AG20443 (cell line): ENCODE data around the gene UFSP2.

Experiments
- DNase-seq: peaks from one replicate; pipeline ENCODE4 v3.0.0; 2012; ENCODE audit warnings: low spot score, mixed read lengths

The UFSP2 gene

DNA sequence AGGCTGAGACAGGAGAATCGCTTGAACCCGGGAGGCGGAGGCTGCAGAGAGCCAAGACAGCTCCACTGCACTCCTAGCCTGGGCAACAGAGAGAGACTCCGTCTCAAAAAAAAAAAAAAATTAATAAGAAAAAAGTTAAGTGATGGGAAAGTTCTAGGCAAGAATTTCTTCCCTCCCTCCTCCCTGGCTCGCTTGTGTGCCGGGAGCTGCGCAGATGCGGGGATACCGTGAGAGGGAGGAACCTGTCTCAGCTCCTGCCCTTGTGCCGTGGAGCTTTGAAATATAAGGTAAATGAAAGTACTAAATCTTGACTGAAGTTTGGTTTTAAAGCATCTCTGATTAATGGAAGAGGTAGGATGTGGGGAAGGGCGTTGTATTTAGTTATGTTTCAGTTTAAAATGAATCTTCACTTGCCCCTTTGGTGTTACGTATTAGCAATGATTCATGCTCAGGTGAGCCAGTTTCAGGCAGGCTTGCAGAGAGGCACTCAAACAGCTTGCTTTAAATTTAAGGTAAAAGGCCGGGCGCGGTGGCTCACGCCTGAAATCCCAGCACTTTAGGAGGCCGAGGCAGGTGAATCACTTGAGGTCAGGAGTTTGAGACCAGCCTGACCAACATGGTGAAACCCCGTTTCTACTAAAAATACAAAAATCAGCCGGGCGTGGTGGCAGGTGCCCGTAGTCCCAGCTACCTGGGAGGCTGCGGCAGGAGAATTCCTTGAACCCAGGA lies 1.4 kb upstream of the UFSP2 start:
- DNase-seq = no peak

DNA sequence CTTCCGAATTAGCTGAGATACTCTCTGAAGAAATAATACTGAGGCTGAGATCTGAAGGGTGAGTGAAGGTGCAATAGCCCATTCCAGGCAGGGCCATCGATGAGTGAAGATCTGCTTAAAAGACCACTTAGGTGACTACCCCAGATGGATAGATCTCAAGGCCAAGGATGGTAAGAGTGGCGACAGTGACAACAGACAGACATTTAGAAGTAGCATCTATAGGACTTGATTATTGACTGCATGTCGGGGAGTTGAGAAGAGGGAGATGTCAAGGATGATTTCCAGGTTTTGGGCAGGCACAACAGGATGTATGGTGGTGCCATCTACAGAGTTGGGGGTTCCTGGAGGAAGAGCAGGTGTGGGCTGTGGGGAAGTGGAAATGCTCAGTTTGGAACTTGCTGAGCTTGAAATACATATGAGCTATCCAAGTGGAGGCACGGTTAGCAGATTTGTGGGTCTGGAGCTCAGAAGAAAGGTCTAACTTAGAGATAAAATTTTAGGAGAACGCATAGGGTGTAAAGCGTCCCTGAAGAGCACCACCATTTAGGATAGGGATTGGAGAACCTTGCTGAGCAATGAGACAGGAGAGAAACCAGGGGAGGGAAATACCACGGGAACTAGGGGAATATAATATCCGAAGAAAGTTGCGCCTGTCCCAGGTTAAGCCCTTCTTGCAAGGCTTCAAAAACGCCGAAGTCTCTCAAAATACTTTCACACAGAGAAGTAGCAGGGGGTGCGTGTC lies 688 bp downstream of the UFSP2 start:
- no peak for DNase-seq

DNA sequence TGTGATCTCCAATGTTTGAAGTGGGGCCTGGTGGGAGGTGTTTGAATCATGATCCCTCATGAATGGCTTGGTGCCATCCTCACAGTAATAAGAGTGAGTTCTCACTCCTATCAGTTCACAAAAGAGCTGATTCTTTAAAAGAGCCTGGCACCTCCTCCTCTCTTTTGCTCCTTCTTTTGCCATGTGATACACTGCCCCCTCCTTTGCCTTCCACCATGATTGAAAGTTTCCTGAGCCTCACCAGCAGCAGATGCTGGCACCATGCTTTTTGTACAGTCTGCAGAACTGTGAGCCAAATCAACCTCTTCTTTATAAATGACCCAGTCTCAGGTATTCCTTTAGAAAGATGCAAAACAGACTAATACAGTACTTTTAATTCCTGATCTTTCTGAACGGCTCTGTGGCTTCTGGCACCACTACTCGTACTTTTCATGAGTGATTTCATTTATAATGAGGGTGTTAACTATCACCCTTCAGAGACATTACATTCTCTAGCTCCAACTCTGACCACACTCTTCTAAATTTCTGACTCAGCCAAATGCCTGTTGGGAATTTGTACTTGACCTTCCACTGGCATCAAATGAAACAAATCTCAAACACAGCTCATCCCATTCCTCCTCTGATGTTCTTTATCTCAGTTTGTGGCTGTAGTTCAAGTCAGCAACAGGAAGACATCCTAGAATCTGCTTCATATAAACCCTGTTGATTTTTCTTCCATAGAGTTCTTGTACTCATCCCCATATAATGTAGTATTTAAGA lies 4.2 kb downstream of the UFSP2 start:
- DNase-seq = peak; percentile 11

DNA sequence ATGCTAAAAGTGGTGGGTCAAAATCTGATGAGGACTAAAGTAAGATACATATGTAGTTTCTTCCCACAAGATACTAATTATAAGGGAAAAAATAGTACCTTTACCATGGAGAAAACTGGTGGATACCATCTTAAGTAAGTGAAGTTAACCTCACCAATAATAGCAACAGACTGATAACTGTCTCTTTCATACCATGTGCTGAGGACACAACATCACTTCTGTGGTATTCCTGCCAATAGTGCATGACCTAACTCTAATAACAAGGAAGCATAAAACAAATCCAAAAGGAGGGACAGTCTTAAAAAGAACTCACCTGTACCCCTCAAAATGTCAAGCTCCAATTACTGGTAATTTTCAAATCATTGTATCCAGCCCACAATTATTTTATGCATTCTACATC lies 8.8 kb downstream of the UFSP2 start:
- DNase-seq = no peak

DNA sequence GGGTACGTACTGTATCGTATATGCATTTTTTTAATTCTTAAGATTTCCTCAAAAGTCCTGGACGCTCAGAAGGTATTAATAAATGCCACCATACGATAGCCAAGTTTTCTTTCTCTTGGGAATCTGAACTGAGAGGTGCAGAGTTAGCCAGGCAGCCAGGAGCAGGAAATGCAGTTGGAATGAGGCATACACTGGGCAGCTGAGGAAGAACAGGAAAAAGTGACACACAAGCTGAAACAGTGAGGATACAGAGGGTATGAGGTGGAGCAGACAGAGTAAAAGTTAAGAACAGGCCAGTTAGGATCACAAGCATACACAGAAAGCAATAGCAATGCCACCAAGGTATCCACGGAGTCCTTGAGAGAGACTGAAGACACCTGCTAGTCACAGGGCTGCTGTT lies 13.4 kb downstream of the UFSP2 start:
- DNase-seq = no peak

DNA sequence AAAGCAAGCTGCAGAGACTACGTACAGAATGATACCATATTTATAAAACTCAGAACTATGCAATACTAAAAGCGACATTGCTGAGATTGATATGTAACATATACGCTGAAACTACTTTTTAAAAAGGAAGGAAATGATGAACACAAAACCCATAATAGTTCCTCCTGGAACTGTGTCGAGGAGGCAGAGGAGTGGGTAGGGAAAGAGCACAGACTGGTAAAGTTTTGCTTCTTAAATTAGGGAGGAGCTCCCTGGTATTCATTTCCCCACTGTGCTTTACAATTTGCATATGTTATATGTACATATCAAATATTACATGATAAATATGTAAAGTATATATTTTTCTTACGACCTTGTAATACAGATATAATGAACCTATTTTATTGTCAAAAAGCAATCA lies 13.9 kb downstream of the UFSP2 start:
- no peak for DNase-seq

DNA sequence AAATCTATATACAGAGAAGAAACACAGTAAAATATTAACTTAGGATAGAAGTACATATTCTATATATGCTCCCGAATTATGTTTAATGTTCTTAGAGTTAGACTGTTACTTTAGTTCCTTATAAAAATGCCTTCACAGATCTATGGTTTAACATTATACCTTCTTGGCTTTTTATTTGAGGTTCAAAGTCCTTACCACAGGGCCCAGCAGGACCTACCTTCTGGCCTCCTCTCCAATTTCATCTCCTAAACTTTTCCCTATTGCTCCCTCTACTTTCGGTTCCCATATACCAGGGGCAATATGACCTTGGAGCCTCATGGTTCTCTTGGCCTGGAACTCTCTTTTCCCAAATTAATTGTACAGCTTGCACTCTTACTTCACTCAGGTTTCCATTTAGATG lies 17.3 kb downstream of the UFSP2 start:
- no peak for DNase-seq

DNA sequence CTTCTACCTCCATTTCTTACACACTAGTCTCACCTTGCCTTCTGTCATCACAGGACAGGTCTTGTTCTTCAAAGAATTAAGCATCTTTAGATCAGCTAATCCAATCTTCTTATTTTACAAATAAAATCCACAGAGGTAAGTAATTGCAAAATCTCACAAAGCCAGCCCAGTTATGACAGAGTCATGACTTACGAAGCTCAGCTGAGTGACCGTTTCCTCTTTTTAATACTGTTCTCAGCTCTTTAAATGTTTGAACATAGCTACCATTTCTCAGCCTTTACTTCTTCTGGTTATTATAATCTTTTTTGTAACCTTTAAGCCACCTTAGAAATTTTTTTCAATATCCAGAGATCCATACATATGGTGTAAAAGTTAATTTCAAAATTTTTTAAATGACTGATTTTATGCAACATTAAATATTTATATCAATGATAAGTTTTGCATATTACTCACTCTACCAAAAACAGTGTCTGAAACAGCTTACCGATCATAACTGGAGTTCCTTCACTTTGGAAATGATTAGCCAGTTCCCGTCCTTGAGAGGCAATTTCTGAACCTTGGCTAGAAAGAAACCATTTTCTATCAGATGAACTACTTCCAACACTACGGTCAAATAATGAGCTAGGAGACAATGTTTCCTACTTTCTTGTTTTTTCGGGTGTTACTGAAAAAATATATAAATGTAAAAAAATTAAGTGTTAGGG lies 20.3 kb downstream of the UFSP2 start:
- DNase-seq = no peak

DNA sequence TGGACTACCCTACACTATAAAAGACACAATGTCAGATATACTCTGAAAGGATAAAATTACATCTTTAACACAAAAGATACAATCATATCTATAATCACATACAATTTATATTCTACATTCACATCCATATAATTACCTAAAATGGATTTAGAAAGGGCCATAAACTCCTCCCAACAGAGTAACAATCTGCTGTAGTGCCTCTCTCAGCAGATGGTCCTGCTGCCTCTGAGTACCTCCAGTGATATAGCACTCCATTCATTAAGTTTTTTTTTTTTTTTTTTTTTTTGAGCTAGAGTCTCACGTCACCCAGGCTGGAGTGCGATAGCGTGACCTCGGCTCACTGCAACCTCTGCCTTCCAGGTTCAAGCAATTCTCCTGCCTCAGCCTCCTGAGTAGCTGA lies 21.7 kb downstream of the UFSP2 start:
- DNase-seq = no peak

DNA sequence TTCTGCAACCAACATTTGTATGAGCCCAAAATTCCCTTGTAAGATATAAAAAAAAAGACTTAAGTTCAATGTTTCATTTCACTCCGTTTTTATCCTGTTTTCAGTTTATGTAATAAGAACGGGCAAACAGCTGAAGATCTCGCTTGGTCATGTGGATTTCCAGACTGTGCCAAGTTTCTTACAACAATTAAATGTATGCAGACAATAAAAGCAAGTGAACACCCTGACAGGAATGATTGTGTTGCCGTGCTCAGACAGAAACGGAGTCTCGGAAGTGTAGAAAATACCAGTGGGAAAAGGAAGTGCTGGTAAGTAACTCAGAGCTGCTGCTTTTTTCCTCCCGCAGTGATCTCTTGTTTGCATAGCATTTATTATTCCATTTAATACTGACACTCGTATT lies 26.3 kb downstream of the UFSP2 start:
- DNase-seq = no peak

DNA sequence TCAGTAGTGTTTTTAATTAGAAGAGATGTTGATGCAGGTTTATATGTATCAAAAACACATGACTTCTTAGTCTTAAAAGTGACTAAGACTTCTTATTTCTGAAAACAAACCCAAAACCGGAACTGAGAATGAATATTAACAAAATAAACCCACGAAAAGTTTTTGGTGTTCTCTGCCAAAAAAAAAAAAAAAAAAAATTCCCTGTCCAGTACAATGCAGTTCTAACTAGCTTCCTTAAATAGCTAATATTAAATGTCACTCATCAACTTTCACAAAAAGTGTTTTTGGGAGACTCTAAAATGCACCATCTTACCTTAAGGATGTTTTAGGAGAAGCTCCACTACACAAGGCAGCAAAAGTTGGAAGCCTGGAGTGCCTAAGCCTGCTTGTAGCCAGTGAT lies 27.1 kb downstream of the UFSP2 start:
- no peak for DNase-seq

DNA sequence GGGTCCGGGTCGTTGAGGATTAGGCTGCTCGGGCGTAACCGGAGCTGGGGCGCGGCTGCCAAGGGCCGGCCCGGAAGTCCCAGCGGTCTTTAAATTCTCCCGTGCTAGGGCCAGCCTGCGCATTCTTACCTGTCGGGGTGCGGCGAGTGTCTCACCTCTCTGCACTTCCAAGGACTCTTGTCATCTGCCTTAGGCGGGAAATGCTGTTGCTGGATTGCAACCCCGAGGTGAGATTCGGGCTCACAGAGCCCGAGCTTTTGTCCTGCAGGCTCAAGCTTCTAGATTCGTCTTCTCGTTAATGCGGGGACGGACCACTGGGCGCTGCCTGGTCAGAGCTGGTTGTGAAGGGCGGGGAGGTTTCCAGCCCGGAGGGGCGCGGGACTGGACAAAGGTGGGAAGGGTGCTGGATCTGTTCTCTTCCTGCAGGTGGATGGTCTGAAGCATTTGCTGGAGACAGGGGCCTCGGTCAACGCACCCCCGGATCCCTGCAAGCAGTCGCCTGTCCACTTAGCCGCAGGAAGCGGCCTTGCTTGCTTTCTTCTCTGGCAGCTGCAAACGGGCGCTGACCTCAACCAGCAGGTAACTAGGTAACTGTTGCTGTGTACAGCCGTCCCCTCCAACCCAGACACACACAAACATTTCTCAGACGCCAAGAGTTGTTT lies 28.9 kb downstream of the UFSP2 start, which contains the start of gene ANKRD37:
Gene ANKRD37 (plus strand): TSS at position 118 of the 662 bp plus-strand sequence. CDS start 83 bp downstream, at position 201.
- DNase-seq = peak; percentile 45

DNA sequence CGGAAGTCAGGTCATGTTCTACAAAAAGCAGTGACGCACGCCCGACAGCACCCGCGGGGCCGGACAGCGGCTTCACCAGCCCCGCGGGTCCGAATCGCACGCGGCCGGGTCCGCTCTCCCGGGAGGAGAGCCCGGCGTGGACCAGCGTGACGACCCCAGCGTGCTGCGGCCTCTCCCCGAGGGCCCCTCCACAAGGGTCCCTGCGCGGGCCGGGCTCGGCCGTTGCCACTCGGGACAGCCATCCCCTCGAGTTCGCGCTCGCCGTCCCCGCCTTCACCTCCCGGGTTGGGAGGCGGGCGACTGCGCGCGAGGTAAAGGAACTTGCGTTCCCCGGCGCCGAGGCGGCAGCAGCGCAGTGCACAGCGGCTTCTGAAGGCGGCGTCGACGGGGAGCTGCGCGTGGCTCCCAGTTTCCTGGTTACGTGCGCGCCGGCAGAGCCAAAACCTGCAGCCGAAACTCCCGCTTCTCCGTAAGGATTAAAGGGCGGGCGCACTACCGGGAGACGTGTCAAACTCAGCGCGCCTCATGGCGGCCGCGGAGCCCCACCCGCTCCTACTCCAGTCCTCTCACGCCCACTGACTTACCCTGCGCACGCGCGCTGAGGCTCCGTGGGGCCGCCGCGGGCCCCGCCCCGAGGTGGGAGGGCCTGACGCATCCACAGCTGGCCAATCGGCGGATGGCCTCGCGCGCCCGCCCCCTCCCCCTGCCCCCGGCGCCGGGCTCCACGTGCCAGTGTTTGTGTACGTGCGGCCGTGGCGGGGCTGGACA lies 29.6 kb downstream of the UFSP2 start:
- DNase-seq = peak; percentile 100

DNA sequence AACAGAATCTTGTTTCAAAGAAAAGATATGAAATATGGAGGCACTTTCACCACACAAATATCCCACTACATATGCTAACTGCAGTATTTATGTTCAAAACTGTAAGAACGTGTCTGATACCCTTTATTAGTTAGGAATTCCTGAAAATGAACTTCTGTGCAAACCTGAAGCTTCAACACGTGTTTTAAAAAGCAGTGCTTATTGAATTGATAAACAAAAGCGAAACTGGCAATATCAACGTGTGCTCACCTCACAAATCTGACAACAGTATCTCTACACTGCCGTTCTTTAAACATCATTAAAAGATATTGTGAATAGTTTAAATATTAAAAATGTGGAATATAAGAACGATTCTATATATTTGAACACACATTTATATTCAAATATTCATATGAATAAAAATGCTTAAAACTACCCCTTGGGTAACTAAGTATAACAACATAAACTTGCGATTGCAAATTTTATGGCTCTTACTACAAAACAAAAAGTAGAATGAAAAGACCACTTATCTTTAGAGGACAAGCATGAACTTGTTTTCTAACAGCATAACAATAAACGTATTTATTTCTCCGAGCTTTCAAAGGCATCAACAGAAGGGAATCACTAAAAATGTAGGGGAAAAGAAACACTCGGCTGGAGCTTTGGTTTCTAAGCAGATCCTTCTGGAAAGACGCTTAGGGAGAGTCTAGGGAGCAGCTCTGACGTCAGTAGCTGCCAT lies 30.4 kb downstream of the UFSP2 start, which contains the start of gene LRP2BP:
Gene LRP2BP (minus strand): TSS at position 687 of the 718 bp plus-strand sequence. CDS start 17,738 bp downstream, outside the sequence.
- no peak for DNase-seq

DNA sequence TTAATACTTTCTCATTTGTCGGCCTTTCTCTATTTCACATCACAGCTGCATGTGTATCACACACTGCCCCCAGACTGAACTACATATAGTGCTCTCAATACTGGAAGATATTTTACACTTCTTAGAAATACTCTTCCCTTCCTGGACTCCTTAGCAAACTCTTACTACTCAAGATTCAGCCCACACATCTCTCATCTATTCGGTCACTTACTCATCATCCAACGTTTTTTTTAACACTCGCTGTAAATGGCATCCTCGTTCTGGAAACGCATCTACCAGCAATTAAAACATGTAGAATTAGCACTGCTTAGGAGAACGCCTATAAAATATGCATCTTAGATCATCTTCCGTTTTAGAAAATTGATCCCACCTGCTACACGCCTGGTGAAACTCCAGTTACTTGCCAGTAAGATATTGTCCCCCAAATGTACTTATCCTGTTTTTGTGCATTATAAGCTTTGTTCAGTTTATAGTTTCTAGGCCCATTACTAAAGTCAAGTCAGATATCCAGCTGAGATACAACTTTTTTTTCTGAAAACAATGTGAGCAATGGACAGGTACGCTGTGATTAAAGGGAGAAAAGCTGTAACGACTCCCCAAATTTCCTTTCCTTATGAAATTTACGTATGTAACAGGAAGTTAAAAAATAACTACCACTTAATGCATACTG lies 31.1 kb downstream of the UFSP2 start:
- no peak for DNase-seq

DNA sequence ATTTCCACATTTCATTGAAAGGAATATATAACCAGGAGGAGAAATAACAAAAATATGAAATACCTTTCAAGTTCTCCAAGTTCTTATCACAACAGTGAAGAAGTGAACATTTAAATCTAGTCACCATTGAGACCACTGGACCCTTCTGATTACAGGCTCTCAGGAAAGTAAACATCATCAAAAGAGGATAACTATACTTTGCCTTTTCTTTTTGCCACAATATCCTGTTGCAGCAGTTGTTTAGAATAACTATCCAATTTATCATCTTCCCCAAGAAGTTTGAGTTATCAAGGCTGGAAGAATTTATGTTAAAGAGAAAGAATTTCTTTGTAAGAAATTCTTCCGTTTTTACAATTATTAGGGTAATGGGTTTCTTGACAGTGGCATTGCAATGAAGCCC lies 33.6 kb downstream of the UFSP2 start:
- DNase-seq = no peak

DNA sequence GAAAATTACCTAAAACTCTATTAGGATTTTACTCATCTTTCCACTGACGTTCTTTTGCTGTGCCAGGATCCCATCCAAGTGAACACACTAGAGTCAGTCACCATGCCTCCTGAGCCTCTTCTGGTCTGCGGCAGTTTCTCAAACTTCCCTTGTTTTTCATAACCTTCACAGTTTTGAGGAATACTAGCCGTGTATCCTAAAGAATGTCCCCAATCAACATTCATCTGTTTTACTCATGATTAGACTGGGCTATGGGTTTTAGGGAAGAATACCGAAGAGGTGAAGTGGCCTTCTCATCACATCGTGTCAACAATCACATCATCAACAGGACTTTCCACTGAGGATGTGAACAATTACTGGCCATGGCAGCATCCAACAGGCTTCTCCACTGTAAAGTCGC lies 34.8 kb downstream of the UFSP2 start:
- no peak for DNase-seq

DNA sequence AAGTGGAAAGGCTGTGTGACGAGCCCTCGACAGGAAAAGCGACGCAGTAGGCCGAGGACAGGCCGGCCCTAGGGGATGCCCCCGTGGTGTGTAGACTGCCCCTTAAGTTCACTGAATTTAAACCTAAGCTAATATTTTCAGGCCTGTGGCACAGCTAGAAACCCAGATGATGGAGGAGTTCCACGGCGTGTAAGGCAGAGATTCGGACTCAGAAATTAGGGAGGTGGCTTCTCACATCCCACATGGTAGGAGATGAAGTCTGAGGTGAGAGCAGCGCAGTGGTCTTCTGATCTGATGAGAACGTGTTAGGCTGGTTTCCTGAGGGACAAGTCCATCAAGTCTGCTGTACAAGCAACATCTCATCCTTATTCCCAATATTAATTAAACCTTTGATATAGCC lies 37.8 kb downstream of the UFSP2 start:
- no peak for DNase-seq

DNA sequence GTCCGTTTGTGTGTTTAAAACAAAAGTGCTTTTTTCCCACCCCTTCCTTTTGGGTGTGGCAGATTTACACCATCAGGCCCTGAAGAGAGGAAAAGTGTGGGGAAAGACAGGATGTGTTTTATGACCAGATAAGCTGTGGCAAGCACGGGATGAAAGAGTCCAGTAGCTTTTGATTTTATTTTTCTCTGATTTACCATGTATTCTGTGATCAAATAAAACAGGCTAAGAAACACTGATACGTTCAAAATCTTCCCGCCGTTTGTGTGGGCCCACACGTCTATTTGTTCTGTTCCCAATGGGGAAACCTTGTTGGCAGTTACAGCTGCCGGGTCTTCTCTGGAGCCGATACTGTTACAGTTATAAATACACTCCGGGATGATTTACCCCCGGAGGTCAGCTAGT lies 40.8 kb downstream of the UFSP2 start:
- peak; percentile 14 for DNase-seq

DNA sequence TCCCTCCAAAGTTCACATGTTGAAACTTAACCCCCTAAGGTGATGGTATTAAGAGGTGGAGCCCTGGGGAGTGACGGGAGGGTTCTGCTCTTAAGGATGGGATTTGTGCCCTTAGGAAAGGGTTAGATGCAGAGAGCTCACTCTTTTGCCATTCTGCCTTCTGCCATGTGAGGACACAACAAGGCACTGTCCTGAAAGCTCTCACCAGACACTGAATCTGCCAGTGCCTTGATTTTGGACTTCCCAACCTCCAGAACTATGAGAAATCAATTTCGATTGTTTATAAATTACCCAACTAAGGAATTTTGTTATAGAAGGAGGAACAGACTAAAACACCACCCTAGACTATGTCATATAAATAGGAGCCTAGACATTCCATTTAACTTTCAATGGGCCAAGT lies 41.7 kb downstream of the UFSP2 start:
- DNase-seq = no peak
